Measurements from ENCODE around the gene COBLL1. TPM values are rescaled to one million over a fixed set of nuclear protein-coding genes. Genes with fewer than 3 reads are reported as not detected.

Gene COBLL1
- total RNA-seq, 1 donor from 2014 or later, result 4.4 TPM

GRCh38 chr2:164816046-164816445 is 25.6 kb downstream of the COBLL1 start:
- H3K4me1 Mint-ChIP-seq, result no peaks in the 10 kb centered on the region
- no peak for DNase-seq (ENCODE audit: low read depth, low spot score)
- no peaks in the 10 kb centered on the region for H3K27me3 Mint-ChIP-seq (ENCODE audit: low read depth)
- H3K36me3 Mint-ChIP-seq (ENCODE audit: low read depth), result no peaks in the 10 kb centered on the region
- H3K9me3 Mint-ChIP-seq, result no peaks in the 10 kb centered on the region
- no peak for TF ChIP-seq CTCF (conservative IDR thresholded peaks at IDR 0.05)
- H3K4me3 Mint-ChIP-seq, result no peak overlapping the region
- H3K27ac Mint-ChIP-seq (ENCODE audit: unreplicated experiment), result no peak overlapping the region

- no peak for TF ChIP-seq CTCF (conservative IDR thresholded peaks at IDR 0.05)
- no peaks in the 10 kb centered on the region for H3K27me3 Mint-ChIP-seq (ENCODE audit: low read depth)
- no peaks in the 10 kb centered on the region for H3K4me1 Mint-ChIP-seq
- H3K27ac Mint-ChIP-seq (ENCODE audit: unreplicated experiment), result no peak overlapping the region
- H3K36me3 Mint-ChIP-seq (ENCODE audit: low read depth), result no peaks in the 10 kb centered on the region
- DNase-seq (ENCODE audit: low read depth, low spot score), result no peak
- no peak overlapping the region for H3K4me3 Mint-ChIP-seq
- no peaks in the 10 kb centered on the region for H3K9me3 Mint-ChIP-seq
Measured at GRCh38 chr2:164815071-164815793, 26.4 kb downstream of the COBLL1 start.

DNA sequence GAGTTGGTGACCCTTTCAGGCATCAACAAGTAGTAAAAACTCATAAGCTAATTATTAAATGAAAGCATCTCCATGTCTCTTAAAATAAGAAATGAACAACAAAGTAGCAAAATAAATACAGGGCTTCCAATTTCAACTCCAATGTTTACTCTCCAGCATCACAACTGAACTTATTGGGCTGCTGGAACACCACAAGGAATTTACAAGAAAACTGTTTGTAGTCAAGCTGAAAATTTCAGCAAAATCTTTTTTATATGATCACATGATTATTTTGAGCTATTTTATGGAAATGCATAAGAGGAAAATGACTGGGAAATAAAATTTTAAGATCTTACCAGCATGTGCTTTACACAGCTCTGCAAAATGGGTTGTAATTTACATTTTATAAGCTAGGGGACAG is 28.1 kb downstream of the COBLL1 start:
- Mint-ChIP-seq H3K27ac (ENCODE audit: unreplicated experiment) (no peak overlapping the region), H3K4me3 (no peak overlapping the region), H3K27me3 (ENCODE audit: low read depth) (no peaks in the 10 kb centered on the region), H3K36me3 (ENCODE audit: low read depth) (no peaks in the 10 kb centered on the region), H3K9me3 (no peaks in the 10 kb centered on the region), H3K4me1 (peaks cover 4% of the 10 kb centered on the region)
- no peak for DNase-seq (ENCODE audit: low read depth, low spot score)
- no peak for TF ChIP-seq CTCF (conservative IDR thresholded peaks at IDR 0.05)

- no peak for TF ChIP-seq CTCF (conservative IDR thresholded peaks at IDR 0.05)
Measured at GRCh38 chr2:164812378-164812777, 29.2 kb downstream of the COBLL1 start.

DNA sequence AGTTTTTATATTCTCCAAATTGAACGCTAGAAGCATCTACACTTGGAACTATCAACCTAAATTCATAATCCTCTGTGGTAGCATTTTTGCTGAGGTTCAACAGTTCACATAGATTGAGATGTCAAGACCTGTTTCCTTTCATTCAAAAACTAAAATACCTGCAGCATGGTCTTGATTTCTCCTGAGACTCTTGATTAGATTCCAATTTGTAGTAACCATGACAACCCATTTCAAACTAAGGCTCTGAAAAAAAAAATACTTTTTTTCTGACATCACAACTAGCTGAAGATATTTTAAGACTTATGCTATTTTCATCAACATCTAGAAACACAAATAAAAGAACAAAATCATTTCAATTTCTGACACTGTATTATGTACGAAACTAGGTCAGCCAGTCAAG is 29.8 kb downstream of the COBLL1 start:
- no peak for TF ChIP-seq CTCF (conservative IDR thresholded peaks at IDR 0.05)
- Mint-ChIP-seq H3K27ac (ENCODE audit: unreplicated experiment) (no peak overlapping the region), H3K4me3 (no peak overlapping the region), H3K4me1 (peaks cover 8% of the 10 kb centered on the region), H3K27me3 (ENCODE audit: low read depth) (no peaks in the 10 kb centered on the region), H3K36me3 (ENCODE audit: low read depth) (no peaks in the 10 kb centered on the region), H3K9me3 (no peaks in the 10 kb centered on the region)
- DNase-seq (ENCODE audit: low read depth, low spot score), result no peak

More at GRCh38 chr2:164812378-164812777, 29.2 kb downstream of the COBLL1 start:
- DNase-seq (ENCODE audit: low read depth, low spot score), result no peak
- Mint-ChIP-seq H3K27me3 (ENCODE audit: low read depth) (no peaks in the 10 kb centered on the region), H3K36me3 (ENCODE audit: low read depth) (no peaks in the 10 kb centered on the region), H3K27ac (ENCODE audit: unreplicated experiment) (no peak overlapping the region), H3K4me1 (peaks cover 8% of the 10 kb centered on the region), H3K4me3 (no peak overlapping the region), H3K9me3 (no peaks in the 10 kb centered on the region)
